Measurements from ENCODE around the gene CEBPE. TPM values are rescaled to one million over a fixed set of nuclear protein-coding genes. Genes with fewer than 3 reads are reported as not detected.

Gene CEBPE
- total RNA-seq, 6 experiments from 2014 or later: 0.13 to 0.18 TPM; not detected in 4

DNA sequence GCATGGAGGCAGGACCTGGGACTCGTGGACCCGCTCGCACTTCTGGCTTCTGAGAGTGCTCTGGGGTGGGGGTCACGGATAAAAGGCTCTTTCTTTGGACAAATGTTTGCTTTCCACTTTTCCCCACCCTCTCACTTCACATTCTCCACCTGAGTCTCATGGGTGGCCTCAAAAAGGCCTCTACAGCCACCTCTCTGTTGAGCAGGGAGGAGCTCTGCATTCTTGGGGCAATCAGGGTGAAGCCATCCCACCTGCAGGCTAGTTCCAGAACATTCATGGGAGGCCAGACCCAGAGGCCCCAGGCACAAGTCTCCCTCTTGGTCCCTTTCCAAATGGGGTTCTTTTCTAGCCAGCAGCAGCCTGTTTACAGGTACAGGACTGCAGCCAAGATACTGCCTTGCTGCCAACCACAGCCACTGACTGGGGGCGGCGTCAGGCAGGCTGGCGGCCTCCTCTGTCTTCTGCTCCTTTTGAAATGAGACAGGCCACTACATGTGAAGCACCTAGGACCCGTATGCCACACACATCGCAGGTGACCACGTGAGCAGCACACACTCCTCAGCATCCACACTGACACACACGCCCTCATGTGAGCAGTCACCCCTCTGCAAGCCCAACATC lies 18.2 kb upstream of the CEBPE start:
- Histone ChIP-seq H3K27ac (no peak overlapping the region), H3K36me3 (no peaks in the 10 kb centered on the region), H3K27me3 (no peaks in the 10 kb centered on the region), H3K9me3 (no peaks in the 10 kb centered on the region), H3K4me3 (no peak overlapping the region), H3K4me1 (no peaks in the 10 kb centered on the region)
- WGBS (ENCODE audit: insufficient coverage, low coverage, low lambda C conversion rate, missing lambda C conversion rate): no CpG with 5 or more reads among the region's 11 CpGs
- no peak for DNase-seq
- no peak for ATAC-seq
- intact Hi-C loops (cut with DNase I): no loop called here
- TF ChIP-seq, protein P1, sequence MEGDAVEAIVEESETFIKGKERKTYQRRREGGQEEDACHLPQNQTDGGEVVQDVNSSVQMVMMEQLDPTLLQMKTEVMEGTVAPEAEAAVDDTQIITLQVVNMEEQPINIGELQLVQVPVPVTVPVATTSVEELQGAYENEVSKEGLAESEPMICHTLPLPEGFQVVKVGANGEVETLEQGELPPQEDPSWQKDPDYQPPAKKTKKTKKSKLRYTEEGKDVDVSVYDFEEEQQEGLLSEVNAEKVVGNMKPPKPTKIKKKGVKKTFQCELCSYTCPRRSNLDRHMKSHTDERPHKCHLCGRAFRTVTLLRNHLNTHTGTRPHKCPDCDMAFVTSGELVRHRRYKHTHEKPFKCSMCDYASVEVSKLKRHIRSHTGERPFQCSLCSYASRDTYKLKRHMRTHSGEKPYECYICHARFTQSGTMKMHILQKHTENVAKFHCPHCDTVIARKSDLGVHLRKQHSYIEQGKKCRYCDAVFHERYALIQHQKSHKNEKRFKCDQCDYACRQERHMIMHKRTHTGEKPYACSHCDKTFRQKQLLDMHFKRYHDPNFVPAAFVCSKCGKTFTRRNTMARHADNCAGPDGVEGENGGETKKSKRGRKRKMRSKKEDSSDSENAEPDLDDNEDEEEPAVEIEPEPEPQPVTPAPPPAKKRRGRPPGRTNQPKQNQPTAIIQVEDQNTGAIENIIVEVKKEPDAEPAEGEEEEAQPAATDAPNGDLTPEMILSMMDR (IDR thresholded peaks at IDR 0.05): no peak
- no peak for TF ChIP-seq POLR2A (IDR thresholded peaks at IDR 0.05)

DNA sequence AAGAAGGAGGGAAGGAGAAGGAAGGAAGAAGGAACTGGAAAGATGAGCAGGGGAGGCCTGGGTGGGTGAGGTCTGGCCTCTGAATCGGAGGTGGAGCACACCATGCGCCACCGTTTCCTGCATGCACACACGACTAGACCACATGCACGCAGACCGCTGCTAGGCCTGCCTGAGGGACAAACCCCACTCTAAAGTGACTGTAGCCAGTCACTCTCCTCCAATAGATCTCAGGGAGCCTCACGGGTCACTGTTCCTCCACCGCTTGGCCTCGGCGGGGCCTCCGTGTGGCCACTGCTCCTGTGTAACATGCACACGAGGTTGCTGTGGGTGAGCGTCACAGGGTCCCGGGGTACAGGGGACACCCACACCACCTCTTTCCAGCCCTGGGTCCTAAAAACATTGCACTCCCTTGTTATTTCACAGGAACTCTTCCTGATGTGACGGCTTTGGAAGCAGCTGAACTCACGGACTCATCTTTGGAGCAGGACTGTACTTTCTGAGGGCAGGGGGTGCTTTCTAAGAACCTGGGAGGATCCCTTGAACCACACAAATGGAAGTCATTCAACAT lies 17.6 kb upstream of the CEBPE start:
- H3K4me1 ChIP-seq: no peaks in the 10 kb centered on the region
- no peaks in the 10 kb centered on the region for H3K9me3 ChIP-seq
- intact Hi-C loops (cut with DNase I): no loop called here
- no peak for TF ChIP-seq POLR2A (IDR thresholded peaks at IDR 0.05)
- TF ChIP-seq, protein P1 (IDR thresholded peaks at IDR 0.05): no peak
- 64% methylated on average over 7 of the region's 16 CpGs for WGBS (ENCODE audit: insufficient coverage, low coverage, low lambda C conversion rate, missing lambda C conversion rate)
- DNase-seq: no peak
- no peaks in the 10 kb centered on the region for H3K36me3 ChIP-seq
- no peak overlapping the region for H3K4me3 ChIP-seq
- peak in 1 of 4 donors; percentile 31 for ATAC-seq
- no peaks in the 10 kb centered on the region for H3K27me3 ChIP-seq
- no peak overlapping the region for H3K27ac ChIP-seq

DNA sequence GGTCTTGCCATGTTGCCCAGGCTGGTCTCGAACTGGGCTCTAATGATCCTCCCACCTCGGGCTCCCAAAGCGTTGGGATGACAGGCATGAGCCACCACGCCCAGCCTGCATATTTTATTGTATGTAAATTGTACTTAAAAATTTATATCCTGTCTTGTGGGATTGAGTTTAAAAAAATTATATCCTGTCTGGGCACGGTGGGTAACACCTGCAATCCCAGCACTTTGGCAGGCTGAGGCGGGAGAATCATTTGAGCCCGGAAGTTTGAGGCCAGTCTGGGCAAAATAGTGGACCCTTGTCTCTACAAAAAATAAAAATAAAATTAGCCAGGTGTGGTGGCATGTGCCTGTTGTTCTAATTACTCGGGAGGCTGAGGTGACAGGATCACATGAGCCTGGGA lies 13.9 kb upstream of the CEBPE start:
- no peak for DNase-seq
- Histone ChIP-seq H3K36me3 (no peaks in the 10 kb centered on the region), H3K27ac (no peak overlapping the region), H3K9me3 (no peaks in the 10 kb centered on the region), H3K4me3 (no peak overlapping the region), H3K4me1 (no peaks in the 10 kb centered on the region), H3K27me3 (no peaks in the 10 kb centered on the region)
- ATAC-seq: no peak
- intact Hi-C loops (cut with DNase I): no loop called here
- TF ChIP-seq, protein P1 (IDR thresholded peaks at IDR 0.05): no peak
- no peak for TF ChIP-seq POLR2A (IDR thresholded peaks at IDR 0.05)
- WGBS (ENCODE audit: insufficient coverage, low coverage, low lambda C conversion rate, missing lambda C conversion rate): 56% methylated on average over 7 of the region's 8 CpGs

DNA sequence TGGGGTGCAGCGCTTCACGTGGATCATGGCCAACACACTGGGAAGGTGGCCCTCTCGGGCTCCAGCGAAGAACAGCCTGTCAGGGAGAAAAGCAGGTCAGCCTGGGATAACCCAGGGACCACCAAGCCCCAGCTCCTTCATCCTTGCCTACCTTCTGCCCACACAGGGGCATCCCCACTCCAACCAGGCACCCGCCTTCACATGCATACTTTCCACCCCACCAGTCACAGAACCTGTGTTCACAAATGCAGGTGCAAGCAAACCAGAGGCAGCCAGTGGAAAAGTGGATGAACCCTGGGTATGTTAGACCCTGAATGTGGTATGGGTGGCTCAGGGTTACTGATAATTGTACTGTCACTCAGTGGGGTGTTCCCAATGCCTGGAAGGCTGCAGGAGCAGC lies 12.4 kb upstream of the CEBPE start:
- no peaks in the 10 kb centered on the region for H3K4me1 ChIP-seq
- no peaks in the 10 kb centered on the region for H3K9me3 ChIP-seq
- WGBS (ENCODE audit: insufficient coverage, low coverage, low lambda C conversion rate, missing lambda C conversion rate): 53% methylated on average over 3 of the region's 5 CpGs
- no peaks in the 10 kb centered on the region for H3K27me3 ChIP-seq
- DNase-seq (no peak), ATAC-seq (peak in 1 of 4 donors; percentile 8)
- TF ChIP-seq POLR2A (IDR thresholded peaks at IDR 0.05): no peak
- TF ChIP-seq, protein P1 (IDR thresholded peaks at IDR 0.05): no peak
- H3K4me3 ChIP-seq: no peak overlapping the region
- no peak overlapping the region for H3K27ac ChIP-seq
- intact Hi-C loops (cut with DNase I): no loop called here
- H3K36me3 ChIP-seq: no peaks in the 10 kb centered on the region

Data from right lobe of liver (tissue), 6 donors.